H54 (cell line): ENCODE data around the gene MALAT1.

Experiments
- DNase-seq: peaks from one replicate; pipeline ENCODE4 v3.0.0; 2011; ENCODE audit warnings: low spot score, mixed read lengths; ENCODE audit not compliant: insufficient read length
- FAIRE-seq: peaks from 3 replicates; lab custom pipeline; 2011; peaks lifted over from hg19 to GRCh38; lab: Jason Lieb, UNC
- POLR2A ChIP-seq: IDR thresholded peaks from 2 replicates; pipeline ENCODE4 v1.6.1; 2011; ENCODE audit warnings: low read depth, mild to moderate bottlenecking, low read length

The MALAT1 gene

GRCh38 chr11:65525546-65526480, 27.0 kb downstream of the MALAT1 start:
- DNase-seq (no peak), FAIRE-seq (no peak)
- no peak for TF ChIP-seq POLR2A

GRCh38 chr11:65526744-65527143, 27.9 kb downstream of the MALAT1 start:
- DNase-seq (no peak), FAIRE-seq (no peak)
- no peak for TF ChIP-seq POLR2A

- no peak for TF ChIP-seq POLR2A
- FAIRE-seq: no peak
- no peak for DNase-seq
These were observed 30.0 kb downstream of the MALAT1 start for GRCh38 chr11:65528819-65529350.

GRCh38 chr11:65529475-65530156, 30.8 kb downstream of the MALAT1 start:
- no peak for TF ChIP-seq POLR2A
- no peak for DNase-seq
- FAIRE-seq: no peak

GRCh38 chr11:65530157-65530496, 31.3 kb downstream of the MALAT1 start:
- DNase-seq: no peak
- FAIRE-seq: no peak

GRCh38 chr11:65532388-65533064, 33.7 kb downstream of the MALAT1 start:
- DNase-seq (no peak), FAIRE-seq (no peak)
- TF ChIP-seq POLR2A: no peak

More at GRCh38 chr11:65530157-65530496, 31.3 kb downstream of the MALAT1 start:
- no peak for TF ChIP-seq POLR2A

GRCh38 chr11:65535102-65535501, 36.3 kb downstream of the MALAT1 start:
- no peak for DNase-seq
- FAIRE-seq: no peak
- TF ChIP-seq POLR2A: no peak

GRCh38 chr11:65536412-65537295, 37.8 kb downstream of the MALAT1 start:
- DNase-seq (no peak), FAIRE-seq (no peak)
- TF ChIP-seq POLR2A: no peak

- no peak for FAIRE-seq
- TF ChIP-seq POLR2A: no peak
- no peak for DNase-seq
These were observed 38.4 kb downstream of the MALAT1 start for GRCh38 chr11:65537296-65537597.

GRCh38 chr11:65537620-65538231, 38.9 kb downstream of the MALAT1 start:
- TF ChIP-seq POLR2A: no peak
- FAIRE-seq (no peak), DNase-seq (no peak)

GRCh38 chr11:65538232-65538914, 39.5 kb downstream of the MALAT1 start:
- FAIRE-seq (no peak), DNase-seq (no peak)
- TF ChIP-seq POLR2A: no peak
